ENCODE measurements around the gene STYXL1. TPM values are rescaled to one million over a fixed set of nuclear protein-coding genes. Genes with fewer than 3 reads are reported as not detected.

STYXL1 gene
- total RNA-seq, 2 experiments from 2014 or later: 37.3 to 40.4 TPM

DNA sequence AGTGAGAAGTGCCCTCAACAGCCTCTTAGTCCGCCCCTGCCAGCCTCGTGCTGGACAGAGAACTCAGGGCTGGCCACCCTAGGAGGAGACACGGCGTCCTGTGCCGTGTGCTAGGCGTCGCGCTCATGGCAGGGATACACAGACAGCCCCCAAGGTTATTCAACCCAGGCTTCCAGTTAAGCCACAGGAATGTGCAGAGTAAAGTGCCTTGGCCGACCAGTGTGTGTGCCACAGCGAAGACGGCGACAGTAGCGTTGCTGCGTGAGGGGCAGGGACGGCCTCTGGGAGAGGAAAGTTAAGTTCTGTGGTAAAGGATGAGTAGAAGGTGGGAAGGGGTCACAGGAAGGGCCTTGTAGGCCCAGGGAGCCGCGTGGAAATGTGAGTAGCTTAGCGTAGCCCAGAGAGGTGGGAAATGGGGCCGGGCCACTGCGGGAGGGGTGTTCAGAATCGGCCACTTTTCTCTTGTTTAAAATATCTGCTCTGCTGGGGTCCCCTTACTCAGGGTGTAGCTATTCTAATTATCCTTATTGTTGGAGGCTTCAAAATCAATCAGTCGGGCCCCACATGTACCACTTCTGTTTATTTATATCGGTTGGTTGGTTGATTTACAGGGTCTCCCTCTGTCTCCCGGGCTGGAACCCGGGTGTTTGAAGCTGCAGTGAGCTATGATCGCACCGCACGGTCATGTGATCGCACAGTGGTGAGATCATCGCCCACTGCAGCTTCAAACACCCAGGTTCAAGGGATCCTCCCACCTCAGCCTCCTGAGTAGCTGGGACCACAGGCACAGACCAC, 77.9 kb downstream of the STYXL1 start:
- Mint-ChIP-seq H3K27ac (no peak overlapping the region), H3K4me1 (peaks cover 3% of the 10 kb centered on the region), H3K9me3 (no peaks in the 10 kb centered on the region), H3K4me3 (no peak overlapping the region), H3K36me3 (ENCODE audit: low read depth) (peaks cover 9% of the 10 kb centered on the region), H3K27me3 (no peaks in the 10 kb centered on the region)
- DNase-seq: no peak
- CTCF ChIA-PET: no interaction called here
- POLR2A ChIA-PET: no interaction called here

GRCh38 chr7:75969182-75969581, 78.6 kb downstream of the STYXL1 start:
- CTCF ChIA-PET: no interaction called here

GRCh38 chr7:75968561-75969001, 79.2 kb downstream of the STYXL1 start:
- H3K9me3 Mint-ChIP-seq: no peaks in the 10 kb centered on the region
- DNase-seq: no peak
- POLR2A ChIA-PET: no interaction called here
- CTCF ChIA-PET: no interaction called here
- H3K27ac Mint-ChIP-seq: no peak overlapping the region
- peaks cover 3% of the 10 kb centered on the region for H3K4me1 Mint-ChIP-seq
- no peak overlapping the region for H3K4me3 Mint-ChIP-seq
- peaks cover 3% of the 10 kb centered on the region for H3K36me3 Mint-ChIP-seq (ENCODE audit: low read depth)
- no peaks in the 10 kb centered on the region for H3K27me3 Mint-ChIP-seq

More at GRCh38 chr7:75969182-75969581, 78.6 kb downstream of the STYXL1 start:
- Mint-ChIP-seq H3K4me3 (no peak overlapping the region), H3K9me3 (no peaks in the 10 kb centered on the region), H3K27ac (no peak overlapping the region), H3K36me3 (ENCODE audit: low read depth) (peaks cover 9% of the 10 kb centered on the region), H3K27me3 (no peaks in the 10 kb centered on the region), H3K4me1 (peaks cover 3% of the 10 kb centered on the region)
- POLR2A ChIA-PET: no interaction called here
- DNase-seq: no peak

- no peaks in the 10 kb centered on the region for H3K9me3 Mint-ChIP-seq
- POLR2A ChIA-PET: no interaction called here
- no peaks in the 10 kb centered on the region for H3K27me3 Mint-ChIP-seq
- no peak for DNase-seq
- H3K27ac Mint-ChIP-seq: no peak overlapping the region
- peaks cover 3% of the 10 kb centered on the region for H3K4me1 Mint-ChIP-seq
- CTCF ChIA-PET: no interaction called here
- H3K36me3 Mint-ChIP-seq (ENCODE audit: low read depth): peaks cover 3% of the 10 kb centered on the region
- no peak overlapping the region for H3K4me3 Mint-ChIP-seq
These were observed 79.8 kb downstream of the STYXL1 start for GRCh38 chr7:75968012-75968411.

DNA sequence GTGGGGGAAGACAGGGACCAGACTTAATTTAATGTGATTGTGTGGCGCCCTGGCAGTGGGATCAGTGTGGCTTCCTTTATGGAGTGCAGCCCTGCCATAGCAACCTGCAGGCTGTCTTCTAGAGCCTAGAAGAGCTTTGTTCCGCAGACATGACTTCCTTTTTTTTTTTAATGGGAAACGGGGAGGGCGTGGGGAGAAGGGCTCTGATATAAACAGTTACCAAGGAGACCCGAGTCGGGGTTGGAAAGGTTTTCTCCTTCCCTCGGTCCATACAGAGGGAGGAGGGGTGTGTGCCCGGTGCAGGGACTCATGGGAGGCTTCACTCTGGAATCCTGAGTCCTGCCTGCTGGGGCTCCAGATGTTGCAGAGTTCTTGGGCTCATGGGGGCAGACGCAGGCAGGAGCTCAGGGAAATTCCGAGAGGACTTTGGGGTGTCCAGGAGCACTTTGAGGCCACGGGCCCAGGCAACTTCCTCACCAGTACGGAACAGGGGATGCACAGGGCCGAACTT, 80.3 kb downstream of the STYXL1 start:
- DNase-seq: no peak
- H3K27ac Mint-ChIP-seq: no peak overlapping the region
- POLR2A ChIA-PET: no interaction called here
- no peaks in the 10 kb centered on the region for H3K9me3 Mint-ChIP-seq
- peaks cover 3% of the 10 kb centered on the region for H3K4me1 Mint-ChIP-seq
- H3K36me3 Mint-ChIP-seq (ENCODE audit: low read depth): peaks cover 3% of the 10 kb centered on the region
- CTCF ChIA-PET: interaction anchor here (0.6 kb wide), 1 partner anchor 53 kb away, joined by 3 read pairs; no protein-coding TSS in a partner anchor
- H3K27me3 Mint-ChIP-seq: no peaks in the 10 kb centered on the region
- no peak overlapping the region for H3K4me3 Mint-ChIP-seq

- no peaks in the 10 kb centered on the region for H3K9me3 Mint-ChIP-seq
- H3K4me1 Mint-ChIP-seq: peaks cover 3% of the 10 kb centered on the region
- no peak overlapping the region for H3K27ac Mint-ChIP-seq
- no peak for DNase-seq
- ChIA-PET CTCF (interaction anchor here (0.6 to 1.0 kb wide), 3 partner anchors 8 to 228 kb away, joined by 3 to 4 read pairs (median 3); no protein-coding TSS in a partner anchor), POLR2A (no interaction called here)
- no peaks in the 10 kb centered on the region for H3K36me3 Mint-ChIP-seq (ENCODE audit: low read depth)
- H3K4me3 Mint-ChIP-seq: no peak overlapping the region
- H3K27me3 Mint-ChIP-seq: no peaks in the 10 kb centered on the region
These were observed 80.7 kb downstream of the STYXL1 start for GRCh38 chr7:75967055-75967454.

DNA sequence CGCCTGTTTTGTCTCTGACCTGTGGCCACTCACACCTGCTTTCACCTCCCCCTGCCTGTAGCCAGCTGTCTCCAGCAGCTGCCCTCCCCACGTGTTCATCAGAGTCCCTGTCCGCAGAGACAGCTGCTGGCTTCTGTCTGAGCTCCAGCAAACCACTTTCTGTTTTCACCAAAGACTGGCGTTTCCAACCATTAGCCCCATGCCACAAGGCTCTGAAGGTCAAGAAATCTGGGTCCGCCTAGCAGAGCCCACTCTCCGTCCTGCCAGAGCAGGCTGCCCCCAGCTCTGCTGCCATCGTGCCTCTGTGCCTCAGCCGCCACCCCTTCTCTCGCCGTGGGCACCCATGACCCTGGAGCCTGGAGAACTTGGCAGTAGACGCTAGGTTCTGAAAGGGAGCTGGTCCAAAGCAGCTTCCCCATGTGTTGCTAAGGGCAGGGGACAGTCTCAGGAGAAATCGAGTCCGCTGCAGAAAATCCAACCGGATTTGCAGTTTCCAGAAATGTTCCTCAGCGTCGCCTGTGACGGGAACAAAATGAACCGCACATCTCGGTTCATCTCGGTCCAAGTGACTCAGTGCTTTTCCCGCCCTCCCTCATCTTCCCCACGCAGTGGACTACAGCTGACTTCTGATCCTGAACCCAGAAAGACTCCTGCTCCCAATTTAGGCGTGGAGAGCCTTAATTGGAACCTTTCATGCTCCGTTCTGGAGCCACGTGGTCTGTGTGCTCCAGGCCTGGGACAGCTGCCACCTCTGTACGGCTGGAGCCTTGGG, 81.4 kb downstream of the STYXL1 start:
- Mint-ChIP-seq H3K27ac (no peak overlapping the region), H3K4me1 (no peaks in the 10 kb centered on the region), H3K9me3 (no peaks in the 10 kb centered on the region), H3K36me3 (ENCODE audit: low read depth) (no peaks in the 10 kb centered on the region), H3K27me3 (no peaks in the 10 kb centered on the region), H3K4me3 (no peak overlapping the region)
- POLR2A ChIA-PET: no interaction called here
- CTCF ChIA-PET: interaction anchor here (0.6 to 1.0 kb wide), 2 partner anchors 9 to 227 kb away, joined by 3 to 4 read pairs; no protein-coding TSS in a partner anchor
- no peak for DNase-seq

DNA sequence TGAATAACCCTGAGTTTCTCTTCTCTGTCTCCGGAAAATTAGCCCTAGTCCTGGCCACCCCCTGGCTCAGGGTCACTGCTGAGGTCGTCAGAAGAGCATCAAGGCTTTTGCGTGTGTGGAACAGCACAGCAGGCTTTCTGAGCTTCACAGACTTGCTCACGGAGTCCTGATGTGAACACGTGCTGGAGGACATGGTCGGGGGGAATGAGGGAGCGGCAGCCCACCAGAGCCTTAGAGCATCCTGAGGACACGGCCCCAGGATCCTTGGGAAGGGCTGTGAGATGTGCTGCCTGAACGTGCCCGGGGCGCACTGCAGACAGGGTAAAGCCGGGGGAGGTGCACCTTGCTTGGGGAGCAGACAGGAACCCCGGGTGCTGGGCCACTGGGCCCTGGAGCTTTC, 82.2 kb downstream of the STYXL1 start:
- CTCF ChIA-PET: interaction anchor here (1.8 kb wide), 1 partner anchor 55 kb away, joined by 5 read pairs; no protein-coding TSS in a partner anchor
- no peaks in the 10 kb centered on the region for H3K27me3 Mint-ChIP-seq
- H3K4me1 Mint-ChIP-seq: no peaks in the 10 kb centered on the region
- H3K4me3 Mint-ChIP-seq: no peak overlapping the region
- no peaks in the 10 kb centered on the region for H3K9me3 Mint-ChIP-seq
- POLR2A ChIA-PET: no interaction called here
- DNase-seq: no peak
- no peaks in the 10 kb centered on the region for H3K36me3 Mint-ChIP-seq (ENCODE audit: low read depth)
- H3K27ac Mint-ChIP-seq: no peak overlapping the region

- H3K36me3 Mint-ChIP-seq (ENCODE audit: low read depth): no peaks in the 10 kb centered on the region
- no peaks in the 10 kb centered on the region for H3K27me3 Mint-ChIP-seq
- H3K9me3 Mint-ChIP-seq: no peaks in the 10 kb centered on the region
- no peaks in the 10 kb centered on the region for H3K4me1 Mint-ChIP-seq
- no peak overlapping the region for H3K4me3 Mint-ChIP-seq
- ChIA-PET CTCF (no interaction called here), POLR2A (no interaction called here)
- no peak overlapping the region for H3K27ac Mint-ChIP-seq
- no peak for DNase-seq
These were observed 84.3 kb downstream of the STYXL1 start for GRCh38 chr7:75963381-75963995.

DNA sequence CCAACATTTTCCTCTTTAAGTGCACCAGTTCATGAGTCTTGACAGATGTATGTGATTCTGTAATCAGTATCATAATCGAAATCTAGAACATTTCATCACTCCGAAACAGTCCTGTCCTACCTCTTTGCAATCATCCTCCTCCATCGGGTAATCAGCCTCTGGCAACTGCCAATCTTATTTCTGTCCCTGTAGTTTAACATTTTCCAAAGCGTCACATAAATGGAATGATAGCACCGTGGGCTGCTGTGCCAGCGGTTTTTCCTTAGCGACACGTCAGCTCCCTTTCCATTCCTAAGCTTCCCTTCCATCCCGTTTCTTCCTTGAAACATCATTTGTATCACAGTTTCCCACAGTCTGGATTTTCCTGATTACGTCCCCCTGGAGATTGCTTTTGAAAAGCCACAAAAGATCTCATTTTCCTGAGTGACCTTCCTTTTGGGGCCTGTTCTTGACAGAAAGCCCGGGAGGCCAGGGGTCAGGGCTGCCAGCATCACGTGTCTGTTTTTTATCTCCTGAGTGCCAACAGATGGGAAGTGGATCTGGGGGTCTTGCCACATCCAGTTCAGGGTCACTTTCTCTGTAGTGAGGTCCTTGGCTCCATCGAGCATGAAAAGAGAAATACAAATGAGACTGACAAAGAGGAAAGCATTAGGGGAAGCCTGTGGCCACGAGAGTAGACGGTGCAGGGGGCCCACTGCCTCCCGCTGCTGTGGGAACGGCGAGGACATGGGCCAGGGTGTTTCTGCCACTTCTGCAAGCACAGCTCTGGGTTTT, 85.0 kb downstream of the STYXL1 start:
- POLR2A ChIA-PET: no interaction called here
- Mint-ChIP-seq H3K4me3 (no peak overlapping the region), H3K9me3 (no peaks in the 10 kb centered on the region), H3K27ac (no peak overlapping the region), H3K27me3 (no peaks in the 10 kb centered on the region), H3K36me3 (ENCODE audit: low read depth) (no peaks in the 10 kb centered on the region), H3K4me1 (no peaks in the 10 kb centered on the region)
- CTCF ChIA-PET: no interaction called here
- DNase-seq: no peak

DNA sequence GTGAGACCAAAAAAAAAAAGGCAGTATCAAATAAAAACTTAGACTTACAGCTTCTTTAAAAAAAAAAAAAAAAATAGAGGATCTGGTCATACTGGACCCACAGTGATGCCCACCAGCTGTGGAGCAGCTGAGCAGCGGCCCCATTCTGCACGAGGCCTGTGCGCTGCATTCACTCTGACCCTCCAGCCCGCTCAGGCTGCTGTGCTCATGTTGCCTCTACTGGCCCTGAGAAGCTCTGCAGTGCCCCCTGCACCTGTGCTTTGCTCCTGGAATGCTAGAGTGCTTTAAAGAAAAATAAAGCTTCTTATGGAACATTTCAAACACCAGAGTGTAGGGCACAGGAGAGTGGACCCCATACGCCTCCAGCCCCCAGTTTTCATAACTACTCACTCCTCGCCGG, 86.6 kb downstream of the STYXL1 start:
- ChIA-PET CTCF (interaction anchor here (0.7 kb wide), 2 partner anchors 36 to 208 kb away, joined by 3 read pairs; no protein-coding TSS in a partner anchor), POLR2A (no interaction called here)
- no peaks in the 10 kb centered on the region for H3K9me3 Mint-ChIP-seq
- no peaks in the 10 kb centered on the region for H3K4me1 Mint-ChIP-seq
- H3K4me3 Mint-ChIP-seq: no peak overlapping the region
- no peak overlapping the region for H3K27ac Mint-ChIP-seq
- H3K27me3 Mint-ChIP-seq: no peaks in the 10 kb centered on the region
- no peak for DNase-seq
- H3K36me3 Mint-ChIP-seq (ENCODE audit: low read depth): no peaks in the 10 kb centered on the region

DNA sequence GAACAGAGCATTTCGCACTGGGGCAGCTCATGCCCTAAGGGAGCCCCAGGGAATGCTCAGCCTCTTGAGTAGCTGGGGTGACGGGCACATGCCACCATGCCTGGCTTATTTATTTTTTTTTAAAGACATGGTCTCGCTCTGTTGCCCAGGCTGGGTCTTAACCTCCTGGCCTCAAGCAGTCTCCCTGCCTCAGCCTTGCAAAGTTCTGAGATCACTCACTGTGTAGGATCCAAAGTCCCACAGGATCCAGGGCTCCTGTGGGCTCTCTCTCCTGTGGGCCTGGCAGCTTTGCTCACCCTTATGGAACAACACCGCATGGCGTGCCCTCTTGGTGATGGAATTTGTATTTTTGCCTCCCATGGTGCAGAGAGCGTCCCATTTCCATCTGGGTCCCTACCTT, 87.4 kb downstream of the STYXL1 start:
- no peaks in the 10 kb centered on the region for H3K4me1 Mint-ChIP-seq
- no peak overlapping the region for H3K27ac Mint-ChIP-seq
- peaks cover 3% of the 10 kb centered on the region for H3K36me3 Mint-ChIP-seq (ENCODE audit: low read depth)
- H3K27me3 Mint-ChIP-seq: no peaks in the 10 kb centered on the region
- CTCF ChIA-PET: interaction anchor here (0.5 to 0.7 kb wide), 3 partner anchors 35 to 207 kb away, joined by 3 to 4 read pairs (median 3); no protein-coding TSS in a partner anchor
- no peak overlapping the region for H3K4me3 Mint-ChIP-seq
- no peaks in the 10 kb centered on the region for H3K9me3 Mint-ChIP-seq
- no peak for DNase-seq
- POLR2A ChIA-PET: interaction anchor here (1.5 kb wide), 1 partner anchor 45 kb away, joined by 3 read pairs; no protein-coding TSS in a partner anchor

Data from activated CD4-positive, alpha-beta memory T cell treated with anti-CD3 and anti-CD28 coated beads, Interleukin-2, amount 10 ng/mL, durations not matched to agents 7 days and 5 days (primary cell).